Stimulated activated CD4-positive, alpha-beta T cell treated with anti-CD3 and anti-CD28 coated beads, Interleukin-2, amount 100 ng/mL, for 48 hours (primary cell): ENCODE results near the gene RHOT2.

Source experiments
- DNase-seq, 2 donors: peaks; one replicate each; pipeline ENCODE4 v3.0.0-alpha.2; 2020

Gene RHOT2

GRCh38 chr16:702341-702740 lies 34.4 kb downstream of the RHOT2 start:
- no peak for DNase-seq

- no peak for DNase-seq
Measured at GRCh38 chr16:703406-703805, 35.5 kb downstream of the RHOT2 start.

GRCh38 chr16:704047-704446 lies 36.1 kb downstream of the RHOT2 start:
- no peak for DNase-seq

- DNase-seq: no peak
Measured at GRCh38 chr16:704552-705380, 36.8 kb downstream of the RHOT2 start.

- DNase-seq: no peak
Measured at GRCh38 chr16:705431-706188, 37.7 kb downstream of the RHOT2 start, which contains the start of gene FBXL16. FBXL16 (minus strand) TSS chr16:705801; CDS start chr16:697405, 8,396 bp downstream.

GRCh38 chr16:706189-707061 lies 38.5 kb downstream of the RHOT2 start:
- DNase-seq: no peak

- DNase-seq: no peak
Measured at GRCh38 chr16:707062-707538, 39.2 kb downstream of the RHOT2 start.

- no peak for DNase-seq
Measured at GRCh38 chr16:708019-708418, 40.1 kb downstream of the RHOT2 start.

- no peak for DNase-seq
Measured at GRCh38 chr16:708959-709358, 41.0 kb downstream of the RHOT2 start.

GRCh38 chr16:709566-710499 lies 41.9 kb downstream of the RHOT2 start:
- DNase-seq: no peak

- DNase-seq: no peak
Measured at GRCh38 chr16:710500-711075, 42.7 kb downstream of the RHOT2 start.

GRCh38 chr16:711084-711483 lies 43.2 kb downstream of the RHOT2 start:
- no peak for DNase-seq

- peak; percentile 79 to 86 for DNase-seq
Measured at GRCh38 chr16:711548-712320, 43.8 kb downstream of the RHOT2 start.

- DNase-seq: peak; percentile 61 to 63
Measured at GRCh38 chr16:712740-713250, 44.9 kb downstream of the RHOT2 start.

- DNase-seq: no peak
Measured at GRCh38 chr16:714079-714478, 46.1 kb downstream of the RHOT2 start.

- peak; percentile 92 for DNase-seq
Measured at GRCh38 chr16:714558-715476, 46.9 kb downstream of the RHOT2 start, which contains the start of gene METRN. METRN (plus strand) TSS chr16:715118; CDS start chr16:715290, 172 bp downstream.

GRCh38 chr16:715477-716199 lies 47.7 kb downstream of the RHOT2 start:
- DNase-seq: no peak

- no peak for DNase-seq
Measured at GRCh38 chr16:716200-716568, 48.3 kb downstream of the RHOT2 start.
